Left ventricle myocardium superior (tissue), 1 donor: Measurements from ENCODE around the gene ZSWIM6. TPM values are rescaled to one million over a fixed set of nuclear protein-coding genes. Genes with fewer than 3 reads are reported as not detected.
"Not testable (repeated sequence)": the region's sequence is repeated elsewhere in the genome, so short reads cannot be mapped to it uniquely, and the experiment has no call there.

Source experiments
- ATAC-seq: fragments of 200-7000 bp; cut with Tn5 transposase; one replicate; pipeline ENCODE4 v1.9.1; 2020; ENCODE audit warnings: mild to moderate bottlenecking, moderate library complexity
- DNase-seq: peaks from one replicate; pipeline ENCODE4 v3.0.0-alpha.2; 2020
- intact Hi-C: fragments of 100-400 bp; cut with micrococcal nuclease; formaldehyde crosslinking; loops from one replicate; pipeline ENCODE4 v1.11.0; 2022
- total RNA-seq: library from RNA; stranded (reverse); fragmentation: NEBNext Ultra II Directional; extraction: Animal tissue kit (Norgen Biotek cat#: 25700); gene quantifications from one replicate; pipeline ENCODE4 v1.2.1, GENCODE V29; 2021
- donor health status: DM: no; HTN: yes; CAD: no; lungs with severe emphysema.

The ZSWIM6 gene
- total RNA-seq, 1 donor from 2014 or later: 8.0 TPM

DNA sequence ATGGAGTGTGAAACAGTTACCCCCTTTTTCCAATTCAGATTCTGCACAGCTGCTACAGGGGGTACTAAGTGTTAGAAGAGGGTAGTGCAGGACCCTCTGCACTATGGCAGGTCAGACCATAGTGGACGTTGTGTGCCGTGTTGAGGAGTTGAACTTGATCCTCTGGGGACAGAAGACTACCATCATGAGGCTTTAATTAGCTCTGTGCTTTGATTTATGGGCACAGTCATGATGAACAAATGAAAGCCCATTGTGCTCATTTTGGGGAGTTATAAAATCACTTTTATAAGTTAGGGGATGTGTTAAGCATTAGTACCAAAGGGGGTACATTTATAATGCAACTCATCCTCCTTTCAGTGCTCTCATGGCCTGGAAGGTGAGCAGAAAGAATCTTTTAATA is 62.7 kb downstream of the ZSWIM6 start:
- intact Hi-C loops: no loop called here
- no peak for DNase-seq
- ATAC-seq: no peak

DNA sequence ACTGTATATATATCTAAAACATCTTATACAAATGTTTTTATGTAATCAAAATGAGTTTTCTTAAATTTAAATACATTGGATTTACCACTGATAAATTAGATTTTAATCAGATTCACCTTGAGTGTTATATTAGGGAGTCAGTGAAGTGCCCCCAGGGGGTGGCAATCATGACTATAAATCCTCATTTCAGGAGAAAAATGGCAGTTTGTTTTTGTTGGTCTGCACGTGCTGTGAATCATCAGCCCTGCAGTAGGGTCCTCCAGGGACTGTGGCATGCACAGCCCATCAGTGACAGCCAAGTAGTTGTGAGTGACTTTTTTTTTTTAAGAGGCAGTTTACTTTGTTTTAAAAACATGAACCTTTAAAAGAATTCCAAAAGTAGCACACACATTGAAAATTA is 65.2 kb downstream of the ZSWIM6 start:
- DNase-seq (no peak), ATAC-seq (no peak)
- intact Hi-C loops: no loop called here

DNA sequence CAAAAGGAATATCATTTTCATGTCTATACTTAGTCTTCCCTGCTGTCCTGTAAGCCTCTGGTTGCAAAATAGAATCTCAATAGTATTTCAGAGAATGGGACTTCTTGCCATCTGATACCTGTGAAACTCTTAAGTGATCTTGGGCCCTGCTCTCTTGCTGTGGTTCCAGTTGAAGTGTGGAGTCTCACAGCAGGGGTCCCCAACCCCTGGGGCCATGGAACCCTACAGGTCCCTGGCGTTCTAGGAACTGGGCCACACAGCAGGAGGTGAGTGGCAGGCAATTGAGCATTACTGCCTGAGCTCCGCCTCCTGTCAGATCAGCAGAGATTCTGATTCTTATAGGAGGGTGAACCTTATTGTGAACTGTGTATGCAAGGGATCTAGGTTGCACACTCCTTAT is 65.9 kb downstream of the ZSWIM6 start:
- intact Hi-C loops: no loop called here
- DNase-seq (no peak), ATAC-seq (no peak)

DNA sequence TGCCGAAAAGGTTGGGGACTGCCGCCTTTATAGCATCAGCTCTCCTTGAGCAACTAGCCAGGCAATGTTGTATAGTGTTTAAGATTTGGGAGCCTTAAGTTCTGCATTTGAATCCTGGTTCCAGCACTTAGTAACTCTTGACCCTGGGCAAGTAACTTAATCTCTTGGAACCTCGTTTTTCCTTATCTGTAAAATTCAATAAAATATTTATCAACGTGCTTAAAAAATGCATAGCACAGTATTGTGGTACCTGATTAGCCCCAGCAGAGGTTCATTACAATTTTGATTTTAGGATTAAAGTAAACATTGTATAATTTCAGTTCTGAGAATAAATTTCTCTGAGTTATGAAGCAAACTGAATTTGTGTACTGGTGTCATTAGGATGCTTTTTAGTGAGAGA is 66.4 kb downstream of the ZSWIM6 start:
- no peak for DNase-seq
- no peak for ATAC-seq
- intact Hi-C loops: no loop called here

DNA sequence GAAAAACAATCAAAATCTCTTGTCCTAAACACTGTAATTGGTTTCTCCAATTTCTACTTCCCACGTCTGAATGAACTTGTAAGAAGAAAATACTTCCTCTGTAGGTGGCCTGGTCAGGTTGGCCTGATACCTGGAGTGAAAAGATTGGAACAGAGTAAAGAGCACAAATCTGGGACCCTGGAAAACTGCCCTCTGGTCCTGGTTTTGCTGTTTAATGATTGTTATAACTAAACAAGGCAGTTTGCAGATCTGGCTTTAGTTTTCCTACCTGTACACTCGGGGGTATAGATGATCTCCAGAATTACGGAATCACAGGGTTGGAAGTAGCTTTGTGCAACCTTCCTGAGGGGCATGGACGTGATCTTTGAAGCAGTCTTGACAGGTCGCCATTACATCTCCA is 67.6 kb downstream of the ZSWIM6 start:
- DNase-seq (no peak), ATAC-seq (no peak)
- intact Hi-C loops: loop anchor here (10.0 kb wide), 1 partner anchor 55 kb away; no protein-coding TSS in a partner anchor

DNA sequence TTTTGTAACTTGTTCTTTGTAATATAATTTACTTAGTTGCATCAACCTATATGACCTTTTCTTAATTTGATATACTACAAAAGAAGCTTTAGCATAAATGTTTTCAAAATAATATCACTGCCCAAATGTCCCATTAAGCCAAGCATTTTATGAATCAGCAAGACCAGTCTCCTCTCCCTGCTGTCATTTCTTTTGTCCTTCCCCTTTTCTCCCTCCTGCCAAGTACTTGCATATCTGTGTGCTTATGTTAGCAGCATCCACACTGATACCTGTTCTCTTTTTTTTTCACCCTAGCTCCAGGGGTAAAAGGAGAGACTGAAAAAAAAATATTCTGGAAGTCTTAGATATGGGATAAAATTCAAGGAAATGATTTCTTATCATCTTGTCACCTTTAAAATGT is 69.7 kb downstream of the ZSWIM6 start:
- intact Hi-C loops: loop anchor here (10.0 kb wide), 1 partner anchor 57 kb away; no protein-coding TSS in a partner anchor
- peak; percentile 82 for ATAC-seq
- DNase-seq: no peak

DNA sequence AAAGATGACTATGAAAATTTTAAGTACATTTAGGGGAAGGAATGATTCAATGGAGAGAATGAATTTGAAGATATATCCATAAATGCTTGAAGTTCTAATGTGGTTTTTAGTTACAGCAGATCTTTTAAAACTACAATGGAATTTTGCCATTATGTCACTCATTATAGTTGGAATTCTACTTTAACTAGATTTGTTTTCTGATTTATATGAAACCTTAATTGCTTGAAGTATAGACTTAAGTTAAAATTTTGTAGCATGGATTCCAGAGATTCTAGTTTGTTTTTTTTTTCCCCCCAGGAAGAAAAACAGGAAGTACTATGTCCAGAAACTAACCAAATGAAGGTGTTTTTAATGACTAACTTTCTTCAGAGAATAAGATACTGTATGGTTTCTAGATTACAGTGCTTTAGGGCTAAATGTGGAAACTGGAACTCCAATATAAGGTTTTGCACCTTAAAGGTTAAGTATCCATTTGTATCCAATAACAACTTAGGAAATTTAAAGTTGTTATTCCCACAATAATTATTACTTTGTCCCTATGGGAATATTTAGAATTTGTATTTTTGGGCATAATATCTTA is 70.3 kb downstream of the ZSWIM6 start:
- no peak for ATAC-seq
- intact Hi-C loops: loop anchor here (10.0 kb wide), 1 partner anchor 58 kb away; no protein-coding TSS in a partner anchor
- DNase-seq: no peak

DNA sequence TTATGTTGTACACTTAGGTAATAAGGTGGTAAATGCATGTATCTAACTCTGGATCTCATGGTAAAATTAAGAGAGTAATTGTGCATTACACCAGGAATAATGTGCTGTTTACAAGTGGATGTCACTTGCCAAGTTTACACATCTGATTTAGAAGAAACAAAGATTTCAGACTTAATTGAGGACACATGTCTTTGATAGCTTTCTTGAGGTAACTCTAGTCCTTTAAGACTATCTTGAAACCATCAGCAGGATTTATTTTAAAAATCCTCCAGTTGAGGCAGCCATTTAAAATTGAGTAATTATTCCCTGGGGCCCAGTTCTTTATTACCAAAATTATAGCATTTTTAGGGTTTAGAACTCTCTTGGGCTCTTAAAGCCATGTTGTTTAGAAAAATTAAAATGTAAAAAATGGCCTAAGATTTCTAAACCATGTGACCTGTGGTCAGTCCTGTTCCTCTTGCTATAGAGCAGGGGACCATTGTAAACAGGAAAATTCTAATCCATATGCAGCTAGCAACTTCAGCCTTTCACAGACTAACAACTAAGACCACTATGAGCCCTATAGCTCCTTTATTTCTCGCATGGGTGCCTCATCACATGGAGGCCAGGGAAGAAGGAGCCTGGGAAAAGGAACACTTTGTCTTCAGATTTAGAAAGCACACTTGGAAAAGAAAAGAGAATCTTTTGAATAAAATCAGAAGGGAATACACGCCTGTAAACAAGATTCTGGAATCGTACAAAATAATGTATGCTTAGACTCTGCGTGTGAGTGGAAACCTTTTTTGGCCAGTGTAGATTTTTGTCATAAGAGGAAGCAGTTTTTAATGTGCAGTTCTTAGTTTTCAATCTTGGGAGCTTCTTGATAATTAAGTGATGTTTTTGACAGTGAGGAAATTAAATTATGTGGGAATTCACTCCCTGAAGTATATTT is 71.2 kb downstream of the ZSWIM6 start:
- intact Hi-C loops: loop anchor here (10.0 kb wide), 1 partner anchor 58 kb away; no protein-coding TSS in a partner anchor
- ATAC-seq (no peak), DNase-seq (no peak)

DNA sequence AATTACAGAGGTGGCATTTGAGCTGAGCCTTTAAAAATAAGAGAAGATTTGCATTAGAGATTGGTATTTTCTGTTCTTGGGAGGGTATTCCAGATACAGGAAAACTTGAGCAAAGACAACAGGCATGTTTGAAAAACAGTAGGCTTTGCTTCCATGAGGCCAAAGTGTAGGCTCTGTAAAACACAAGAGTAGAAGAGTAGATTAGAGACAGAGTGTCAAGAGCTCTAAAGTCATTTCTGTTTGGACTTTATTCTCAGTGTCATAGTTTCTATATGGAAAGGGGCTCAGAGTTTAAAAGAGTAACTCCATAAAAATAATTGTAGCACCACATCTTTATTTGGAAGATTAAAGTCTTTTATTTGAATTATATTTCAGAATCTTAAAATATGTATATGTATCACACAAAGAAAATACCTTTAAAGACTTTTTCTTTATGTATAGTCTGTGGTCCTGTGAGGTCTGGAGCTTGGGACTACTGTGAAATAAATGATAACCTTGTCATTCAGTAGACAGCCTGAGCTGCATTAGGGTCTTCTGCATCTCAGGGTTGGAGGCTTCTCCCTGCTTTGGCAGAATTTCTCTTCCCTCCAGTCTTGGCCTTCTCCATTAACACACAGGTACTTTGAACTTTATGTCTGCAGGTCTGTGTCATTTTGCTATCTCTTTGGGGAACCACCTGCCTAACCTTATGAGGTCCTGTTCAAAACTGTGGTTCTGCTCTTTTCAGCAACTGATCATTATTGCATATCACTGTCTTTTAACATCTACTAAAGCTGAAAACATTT is 73.6 kb downstream of the ZSWIM6 start:
- ATAC-seq: no peak
- intact Hi-C loops: loop anchor here (10.0 kb wide), 1 partner anchor 61 kb away; no protein-coding TSS in a partner anchor
- no peak for DNase-seq

DNA sequence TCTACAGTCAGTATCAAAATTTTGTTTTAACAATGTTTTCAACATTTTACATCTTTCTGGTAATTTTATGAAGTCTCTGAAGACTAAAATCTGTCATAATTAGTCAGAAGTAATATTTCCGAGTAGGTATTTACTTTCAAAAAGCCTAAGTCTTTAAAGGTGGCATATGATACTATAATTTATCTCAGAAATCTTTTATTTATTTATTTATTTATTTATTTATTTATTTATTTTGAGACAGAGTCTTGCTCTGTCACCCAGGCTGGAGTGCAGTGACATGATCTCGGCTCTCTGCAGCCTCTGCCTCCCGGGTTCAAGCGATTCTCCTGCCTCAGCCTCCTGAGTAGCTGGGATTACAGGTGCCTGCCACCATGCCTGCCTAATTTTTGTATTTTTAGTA is 74.4 kb downstream of the ZSWIM6 start:
- not testable (repeated sequence) for DNase-seq, ATAC-seq
- intact Hi-C loops: loop anchor here (10.0 kb wide), 1 partner anchor 62 kb away; no protein-coding TSS in a partner anchor

DNA sequence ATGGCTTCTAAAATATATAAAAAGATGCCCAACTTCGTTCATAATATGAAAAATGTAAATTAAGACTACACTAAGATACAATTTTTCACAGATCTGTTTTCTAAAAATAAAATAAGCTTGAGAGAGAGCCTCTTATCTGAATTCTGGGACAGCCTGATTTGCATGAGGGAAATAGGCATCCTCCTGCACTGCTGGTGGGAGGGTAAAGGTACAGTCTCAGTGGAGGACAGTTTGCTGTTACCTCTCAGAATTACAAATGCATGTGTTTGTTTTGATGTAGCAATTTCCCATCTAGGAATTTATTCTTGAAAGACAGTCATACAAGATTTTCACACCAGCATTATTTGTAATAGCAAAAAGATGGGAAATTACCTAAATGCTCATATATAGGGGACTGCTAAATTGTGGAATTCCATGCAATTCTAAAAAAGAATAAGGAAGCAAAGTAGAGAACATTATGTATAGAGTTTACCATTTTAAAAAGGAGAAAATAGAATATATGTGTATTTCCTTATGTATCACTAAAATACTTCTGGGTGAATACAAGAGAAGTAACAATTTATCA is 75.7 kb downstream of the ZSWIM6 start:
- DNase-seq: no peak
- ATAC-seq: peak; percentile 29
- intact Hi-C loops: loop anchor here (10.0 kb wide), 1 partner anchor 63 kb away; no protein-coding TSS in a partner anchor

DNA sequence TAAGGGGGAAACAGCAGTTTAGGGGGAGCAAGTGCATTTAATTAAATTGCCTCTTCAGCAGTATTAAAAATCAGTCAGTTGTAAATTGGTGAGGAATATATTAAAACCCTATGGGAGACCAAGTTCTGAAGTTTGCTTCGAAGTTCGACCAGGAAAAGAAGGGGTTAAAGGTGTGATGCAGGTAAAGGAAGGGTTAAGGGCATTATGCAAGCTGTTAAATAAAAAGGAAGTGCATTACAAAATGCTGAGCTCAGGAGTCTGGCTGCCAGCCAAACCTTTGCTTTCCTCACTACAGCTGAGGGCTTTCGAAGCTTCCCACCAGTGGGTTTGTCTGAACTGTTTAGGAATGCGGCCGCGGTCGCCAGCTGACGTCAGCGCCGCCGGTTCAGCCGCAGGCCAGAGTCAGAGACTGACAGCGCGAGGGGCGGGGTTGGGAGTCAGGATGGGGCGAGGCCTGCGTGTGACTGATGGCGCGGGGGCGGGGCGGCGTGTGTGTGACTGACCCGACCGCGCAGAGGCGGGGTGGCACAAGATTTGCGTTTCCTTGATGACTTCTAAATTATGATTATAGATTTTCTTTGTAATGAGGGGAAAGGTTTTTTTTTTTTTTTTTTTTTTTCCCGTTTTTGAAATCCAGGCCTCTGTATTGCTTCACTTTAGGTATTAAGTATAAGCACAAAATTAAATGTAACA is 76.6 kb downstream of the ZSWIM6 start:
- intact Hi-C loops: loop anchor here (10.0 kb wide), 1 partner anchor 64 kb away; no protein-coding TSS in a partner anchor
- DNase-seq: peak; percentile 100
- peak; percentile 100 for ATAC-seq

DNA sequence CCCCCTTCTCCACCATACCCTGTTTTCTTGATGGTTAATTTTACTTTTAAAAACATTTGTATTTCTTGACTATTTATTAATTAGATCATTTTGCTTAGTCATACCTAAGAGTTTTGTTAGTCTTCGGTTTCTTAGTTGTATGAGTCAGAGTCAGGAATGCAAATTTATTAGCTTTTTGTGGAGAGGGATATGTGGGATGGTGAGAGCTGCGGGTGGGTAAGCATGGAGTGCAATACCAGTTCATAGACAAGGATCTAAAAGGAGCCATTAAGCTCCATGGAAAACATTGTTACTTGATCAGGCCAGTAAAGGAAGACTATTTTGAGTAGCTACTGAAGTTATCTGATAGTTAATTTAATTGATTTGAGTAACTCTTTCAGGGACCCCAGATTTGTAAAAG is 77.5 kb downstream of the ZSWIM6 start:
- intact Hi-C loops: loop anchor here (10.0 kb wide), 1 partner anchor 65 kb away; no protein-coding TSS in a partner anchor
- ATAC-seq (no peak), DNase-seq (no peak)

DNA sequence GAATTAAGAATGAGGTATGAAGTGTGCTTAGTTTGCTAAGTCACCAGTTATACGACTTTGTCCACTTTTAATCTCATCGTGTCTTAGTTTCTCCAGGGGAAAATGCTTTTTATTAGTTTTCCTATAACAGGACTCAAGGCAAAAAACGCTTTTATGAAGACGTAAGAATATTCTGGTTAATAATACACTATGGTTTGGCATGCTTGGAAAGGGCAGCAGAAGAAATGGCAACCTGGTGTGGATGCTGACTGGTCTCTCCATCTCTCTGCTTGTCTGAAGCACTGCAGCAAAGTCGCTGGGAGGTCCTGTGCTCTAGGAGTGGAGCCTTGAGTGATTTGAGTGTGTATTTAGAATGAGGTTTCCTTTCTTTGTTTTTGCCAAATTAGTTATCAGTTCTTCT is 78.8 kb downstream of the ZSWIM6 start:
- intact Hi-C loops: no loop called here
- no peak for ATAC-seq

DNA sequence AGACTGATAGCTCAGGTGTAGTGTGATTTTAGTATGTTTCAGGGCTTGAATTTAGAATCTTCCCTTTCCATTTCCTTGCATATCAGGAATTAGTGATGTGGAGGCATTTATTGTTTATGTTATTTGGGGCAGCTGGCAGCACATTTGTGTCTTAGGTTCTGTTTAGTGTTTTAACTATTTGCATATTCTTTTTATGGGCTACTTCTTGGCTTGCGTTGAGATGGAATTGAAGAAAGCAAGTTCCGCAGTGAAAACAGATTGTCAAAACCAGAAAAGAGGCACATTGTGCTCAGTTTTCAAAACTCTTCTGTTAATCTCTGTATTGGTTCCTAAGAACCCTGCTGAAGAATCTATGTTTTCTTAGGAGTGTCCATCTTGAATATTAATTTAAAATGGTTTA is 80.3 kb downstream of the ZSWIM6 start:
- no peak for DNase-seq
- intact Hi-C loops: no loop called here
- ATAC-seq: no peak

More for the DNA sequence above, 78.8 kb downstream of the ZSWIM6 start:
- DNase-seq: no peak

DNA sequence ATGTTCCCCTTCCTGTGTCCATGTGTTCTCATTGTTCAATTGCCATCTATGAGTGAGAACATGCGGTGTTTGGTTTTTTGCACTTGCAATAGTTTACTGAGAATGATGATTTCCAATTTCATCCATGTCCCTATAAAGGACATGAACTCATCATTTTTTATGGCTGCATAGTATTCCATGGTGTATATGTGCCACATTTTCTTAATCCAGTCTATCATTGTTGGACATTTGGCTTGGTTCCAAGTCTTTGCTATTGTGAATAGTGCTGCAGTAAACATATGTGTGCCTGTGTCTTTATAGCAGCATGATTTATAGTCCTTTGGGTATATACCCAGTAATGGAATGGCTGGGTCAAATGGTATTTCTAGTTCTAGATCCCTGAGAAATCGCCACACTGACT is 81.1 kb downstream of the ZSWIM6 start:
- DNase-seq, intact Hi-C loops, ATAC-seq: not testable (repeated sequence)

DNA sequence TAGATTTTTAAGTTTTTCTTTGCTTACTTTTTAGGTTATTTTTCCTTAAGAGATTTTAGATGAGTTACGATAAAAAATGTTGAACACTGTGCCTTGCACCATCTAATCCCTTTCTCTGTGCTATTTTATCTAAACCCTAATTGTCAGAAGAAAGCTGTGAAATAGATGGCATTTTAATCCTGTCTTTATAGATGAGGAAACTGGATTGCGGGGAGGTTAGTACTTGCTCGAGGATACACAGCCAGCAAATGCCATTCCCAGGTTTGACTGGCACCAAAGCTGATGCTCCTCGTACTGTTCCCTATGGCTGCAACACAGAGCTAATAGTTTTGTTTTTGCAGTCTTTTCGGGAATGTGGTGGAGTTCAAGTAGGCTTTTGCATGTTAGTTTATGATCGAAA is 82.7 kb downstream of the ZSWIM6 start:
- intact Hi-C loops: no loop called here
- DNase-seq (no peak), ATAC-seq (no peak)

DNA sequence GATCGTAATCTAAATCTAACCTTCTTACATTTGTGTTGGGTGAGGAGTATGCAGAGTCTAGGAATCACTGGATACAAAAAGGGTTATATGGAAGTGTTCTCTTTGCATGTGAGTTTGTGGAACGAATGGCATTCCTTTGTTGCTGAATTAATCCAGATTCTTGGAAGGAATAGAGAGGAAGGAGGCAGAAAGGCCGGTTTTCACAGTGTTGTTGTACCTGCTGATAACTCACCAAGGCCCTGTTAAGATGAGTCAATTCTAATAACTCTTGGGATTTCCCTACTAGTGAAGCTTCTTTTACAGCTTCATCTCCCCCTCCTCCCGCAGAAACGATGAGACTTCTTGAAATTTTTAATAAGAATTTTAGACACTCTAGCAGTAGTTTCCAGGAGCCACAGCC is 84.0 kb downstream of the ZSWIM6 start:
- intact Hi-C loops: no loop called here
- DNase-seq: no peak
- no peak for ATAC-seq
